ENCODE results near the gene PRKCH. TPM values are rescaled to one million over a fixed set of nuclear protein-coding genes. Genes with fewer than 3 reads are reported as not detected.

Gene PRKCH
- total RNA-seq, 2 donors from 2014 or later, result 27.6 to 33.9 TPM

GRCh38 chr14:61568572-61569011 is 247.2 kb downstream of the PRKCH start:
- intact Hi-C loops (cut with DNase I), result no loop called here
- DNase-seq (ENCODE audit: low spot score), result no peak
- Histone ChIP-seq H3K4me3 (peak overlapping the region in 1 of 2 donors; percentile 24), H3K4me1 (replicated peaks) (peaks cover 6% of the 10 kb centered on the region), H3K27me3 (replicated peaks; ENCODE audit: insufficient read depth) (no peaks in the 10 kb centered on the region), H3K9me3 (no peaks in the 10 kb centered on the region), H3K36me3 (no peaks in the 10 kb centered on the region), H3K27ac (peak overlapping the region in 1 of 2 donors; percentile 74)
- no peak for TF ChIP-seq POLR2A (IDR thresholded peaks at IDR 0.05)
- TF ChIP-seq, protein P1, sequence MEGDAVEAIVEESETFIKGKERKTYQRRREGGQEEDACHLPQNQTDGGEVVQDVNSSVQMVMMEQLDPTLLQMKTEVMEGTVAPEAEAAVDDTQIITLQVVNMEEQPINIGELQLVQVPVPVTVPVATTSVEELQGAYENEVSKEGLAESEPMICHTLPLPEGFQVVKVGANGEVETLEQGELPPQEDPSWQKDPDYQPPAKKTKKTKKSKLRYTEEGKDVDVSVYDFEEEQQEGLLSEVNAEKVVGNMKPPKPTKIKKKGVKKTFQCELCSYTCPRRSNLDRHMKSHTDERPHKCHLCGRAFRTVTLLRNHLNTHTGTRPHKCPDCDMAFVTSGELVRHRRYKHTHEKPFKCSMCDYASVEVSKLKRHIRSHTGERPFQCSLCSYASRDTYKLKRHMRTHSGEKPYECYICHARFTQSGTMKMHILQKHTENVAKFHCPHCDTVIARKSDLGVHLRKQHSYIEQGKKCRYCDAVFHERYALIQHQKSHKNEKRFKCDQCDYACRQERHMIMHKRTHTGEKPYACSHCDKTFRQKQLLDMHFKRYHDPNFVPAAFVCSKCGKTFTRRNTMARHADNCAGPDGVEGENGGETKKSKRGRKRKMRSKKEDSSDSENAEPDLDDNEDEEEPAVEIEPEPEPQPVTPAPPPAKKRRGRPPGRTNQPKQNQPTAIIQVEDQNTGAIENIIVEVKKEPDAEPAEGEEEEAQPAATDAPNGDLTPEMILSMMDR (IDR thresholded peaks at IDR 0.05), result peak in 2 of 4 experiments; percentile 25 to 35
- no peak for TF ChIP-seq POLR2AphosphoS5 (IDR thresholded peaks at IDR 0.05)
- WGBS, result 37% methylated on average over 27 of the region's 34 CpGs

DNA sequence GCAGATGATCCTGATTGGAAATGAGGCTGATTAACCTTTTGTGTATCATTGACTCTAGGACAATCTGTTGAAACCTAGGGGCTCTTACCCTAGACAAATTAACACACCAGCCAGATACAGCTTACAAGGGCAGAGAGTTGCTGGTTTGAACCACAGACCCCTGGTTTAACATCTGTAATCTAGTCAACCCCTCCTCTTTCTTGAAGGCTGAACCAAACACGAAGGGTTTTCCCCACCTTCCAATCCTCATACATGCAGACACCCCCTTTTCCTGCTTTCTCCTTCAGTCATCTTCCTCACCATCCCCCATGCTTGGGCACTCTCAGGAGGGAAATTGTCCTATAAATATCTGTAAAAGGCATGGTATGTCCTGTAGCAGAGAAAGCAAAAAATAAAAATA is 247.9 kb downstream of the PRKCH start:
- Histone ChIP-seq H3K4me3 (no peak overlapping the region), H3K4me1 (replicated peaks) (peaks cover 6% of the 10 kb centered on the region), H3K36me3 (no peaks in the 10 kb centered on the region), H3K27ac (no peak overlapping the region), H3K27me3 (replicated peaks; ENCODE audit: insufficient read depth) (no peaks in the 10 kb centered on the region), H3K9me3 (no peaks in the 10 kb centered on the region)
- TF ChIP-seq POLR2AphosphoS5 (IDR thresholded peaks at IDR 0.05) (no peak), POLR2A (IDR thresholded peaks at IDR 0.05) (no peak)
- TF ChIP-seq, protein P1 (IDR thresholded peaks at IDR 0.05), result no peak
- intact Hi-C loops (cut with DNase I), result no loop called here
- DNase-seq (ENCODE audit: low spot score), result no peak
- WGBS, result 68% methylated on average over 1 of the region's 1 CpG

DNA sequence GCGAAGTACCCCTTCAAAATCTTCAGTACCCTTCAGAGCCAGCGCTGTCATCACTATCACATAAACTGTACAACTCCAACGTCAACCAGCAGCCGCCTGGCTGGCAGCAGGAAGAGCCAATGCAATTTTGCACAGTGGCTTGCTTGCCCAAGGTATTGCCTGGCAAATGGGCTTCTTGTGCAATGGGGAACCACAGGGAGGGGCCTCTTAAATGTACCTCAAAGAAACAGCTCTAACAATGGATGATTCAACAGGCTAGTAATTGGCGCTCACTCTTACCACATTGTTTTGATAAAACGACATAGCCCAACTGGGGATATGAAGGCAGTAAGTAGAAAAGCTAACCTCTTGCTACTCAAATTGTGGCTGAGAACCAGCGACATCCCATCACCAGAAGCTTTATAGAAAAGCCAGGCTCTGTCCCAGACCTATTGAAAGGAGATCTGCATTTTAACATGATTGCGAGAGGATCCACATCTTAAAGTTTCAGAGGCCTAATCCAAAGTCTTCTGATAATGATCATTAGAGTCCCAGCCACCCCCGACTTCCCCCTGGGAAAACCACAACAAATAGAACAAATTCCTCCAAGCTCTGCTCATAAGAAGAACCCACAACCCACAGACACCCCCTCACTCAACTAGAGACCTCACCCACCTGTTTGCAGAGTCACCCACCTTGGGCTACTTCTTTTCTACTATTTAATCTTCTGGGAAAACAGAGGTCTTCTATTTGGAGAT is 248.6 kb downstream of the PRKCH start:
- no peak overlapping the region for H3K4me3 ChIP-seq
- no peaks in the 10 kb centered on the region for H3K9me3 ChIP-seq
- H3K27ac ChIP-seq, result peak overlapping the region in 1 of 2 donors; percentile 12
- 67% methylated on average over 9 of the region's 9 CpGs for WGBS
- no peak for TF ChIP-seq POLR2AphosphoS5 (IDR thresholded peaks at IDR 0.05)
- TF ChIP-seq POLR2A (IDR thresholded peaks at IDR 0.05), result peak; percentile 25
- DNase-seq (ENCODE audit: low spot score), result no peak
- H3K4me1 ChIP-seq (replicated peaks), result peaks cover 6% of the 10 kb centered on the region
- H3K27me3 ChIP-seq (replicated peaks; ENCODE audit: insufficient read depth), result no peaks in the 10 kb centered on the region
- no peaks in the 10 kb centered on the region for H3K36me3 ChIP-seq
- intact Hi-C loops (cut with DNase I), result no loop called here

DNA sequence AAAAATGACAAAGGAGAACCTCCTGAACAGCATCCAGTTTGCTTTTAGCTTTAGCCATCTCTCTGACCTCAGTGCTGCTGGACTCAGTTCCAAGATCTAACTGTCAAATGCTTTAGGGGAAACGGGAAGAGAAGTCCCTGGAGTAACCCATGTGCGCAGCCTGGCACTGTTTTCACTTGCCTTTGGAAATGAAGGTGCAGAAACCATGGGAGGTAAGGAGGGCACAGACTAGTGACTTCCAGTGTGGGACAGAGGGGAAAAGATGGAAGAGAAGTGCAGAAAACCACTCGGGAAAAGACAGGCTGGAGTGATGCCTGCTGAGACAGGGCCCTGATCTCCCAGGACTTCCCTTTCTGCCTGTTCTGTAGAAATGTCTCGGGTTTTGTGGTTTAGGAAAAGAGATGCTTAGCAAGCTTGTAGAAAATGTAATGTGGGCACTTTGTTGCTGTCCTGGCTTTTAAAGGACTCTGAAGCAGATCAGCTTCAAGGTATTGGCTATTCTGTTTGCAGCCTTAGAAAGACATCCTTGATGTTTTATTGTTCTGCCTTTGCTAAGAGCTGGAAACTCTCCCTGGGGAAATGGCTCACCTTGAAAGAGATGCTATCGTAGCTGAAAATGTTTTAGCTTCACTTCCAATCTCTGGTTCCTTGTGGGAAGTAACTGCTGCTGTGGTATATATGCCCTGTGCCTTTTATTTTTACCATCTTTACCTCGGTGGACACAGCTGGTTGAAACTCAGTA is 249.3 kb downstream of the PRKCH start:
- intact Hi-C loops (cut with DNase I), result no loop called here
- no peak for DNase-seq (ENCODE audit: low spot score)
- no peaks in the 10 kb centered on the region for H3K36me3 ChIP-seq
- no peak overlapping the region for H3K4me3 ChIP-seq
- no peaks in the 10 kb centered on the region for H3K27me3 ChIP-seq (replicated peaks; ENCODE audit: insufficient read depth)
- peak overlapping the region in 1 of 2 donors; percentile 12 for H3K27ac ChIP-seq
- TF ChIP-seq POLR2A (IDR thresholded peaks at IDR 0.05) (no peak), POLR2AphosphoS5 (IDR thresholded peaks at IDR 0.05) (no peak)
- TF ChIP-seq, protein P1 (IDR thresholded peaks at IDR 0.05), result no peak
- 37% methylated on average over 6 of the region's 6 CpGs for WGBS
- peaks cover 6% of the 10 kb centered on the region for H3K4me1 ChIP-seq (replicated peaks)
- no peaks in the 10 kb centered on the region for H3K9me3 ChIP-seq

DNA sequence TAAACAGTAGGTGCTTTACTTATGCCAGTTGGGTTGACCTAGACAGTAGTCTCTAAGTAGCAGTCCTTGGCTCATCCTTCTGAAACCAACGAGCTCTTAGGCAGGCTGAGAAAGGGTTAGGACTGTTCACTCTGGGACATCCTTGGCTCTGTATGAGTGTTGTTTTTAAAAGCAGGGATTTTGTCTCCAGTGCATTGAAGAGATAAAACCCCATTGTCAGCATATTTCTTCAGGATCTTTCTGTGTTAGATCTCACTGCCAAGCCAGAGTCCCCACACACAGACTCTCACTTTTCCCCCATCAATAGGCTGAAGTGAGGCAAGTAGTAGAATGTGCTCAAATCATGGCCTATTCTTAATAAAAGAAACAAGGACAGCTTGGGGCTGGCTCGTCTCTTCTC is 250.5 kb downstream of the PRKCH start:
- no peak for DNase-seq (ENCODE audit: low spot score)
- 67% methylated on average over 2 of the region's 2 CpGs for WGBS
- H3K27ac ChIP-seq, result no peak overlapping the region
- no peaks in the 10 kb centered on the region for H3K27me3 ChIP-seq (replicated peaks; ENCODE audit: insufficient read depth)
- intact Hi-C loops (cut with DNase I), result no loop called here
- H3K36me3 ChIP-seq, result no peaks in the 10 kb centered on the region
- H3K4me3 ChIP-seq, result no peak overlapping the region
- no peaks in the 10 kb centered on the region for H3K9me3 ChIP-seq
- TF ChIP-seq, protein P1 (IDR thresholded peaks at IDR 0.05), result no peak
- TF ChIP-seq POLR2A (IDR thresholded peaks at IDR 0.05) (no peak), POLR2AphosphoS5 (IDR thresholded peaks at IDR 0.05) (no peak)
- H3K4me1 ChIP-seq (replicated peaks), result peaks cover 6% of the 10 kb centered on the region
